GM19099 (cell line): Measurements from ENCODE around the gene HOXD12.

ENCODE experiments used
- POLR2A ChIP-seq: IDR thresholded peaks from 3 replicates; pipeline ENCODE4 v1.6.1; 2011; ENCODE audit warnings: low read depth; ENCODE audit not compliant: insufficient read length; ENCODE audit errors: extremely low read depth

Gene HOXD12

DNA sequence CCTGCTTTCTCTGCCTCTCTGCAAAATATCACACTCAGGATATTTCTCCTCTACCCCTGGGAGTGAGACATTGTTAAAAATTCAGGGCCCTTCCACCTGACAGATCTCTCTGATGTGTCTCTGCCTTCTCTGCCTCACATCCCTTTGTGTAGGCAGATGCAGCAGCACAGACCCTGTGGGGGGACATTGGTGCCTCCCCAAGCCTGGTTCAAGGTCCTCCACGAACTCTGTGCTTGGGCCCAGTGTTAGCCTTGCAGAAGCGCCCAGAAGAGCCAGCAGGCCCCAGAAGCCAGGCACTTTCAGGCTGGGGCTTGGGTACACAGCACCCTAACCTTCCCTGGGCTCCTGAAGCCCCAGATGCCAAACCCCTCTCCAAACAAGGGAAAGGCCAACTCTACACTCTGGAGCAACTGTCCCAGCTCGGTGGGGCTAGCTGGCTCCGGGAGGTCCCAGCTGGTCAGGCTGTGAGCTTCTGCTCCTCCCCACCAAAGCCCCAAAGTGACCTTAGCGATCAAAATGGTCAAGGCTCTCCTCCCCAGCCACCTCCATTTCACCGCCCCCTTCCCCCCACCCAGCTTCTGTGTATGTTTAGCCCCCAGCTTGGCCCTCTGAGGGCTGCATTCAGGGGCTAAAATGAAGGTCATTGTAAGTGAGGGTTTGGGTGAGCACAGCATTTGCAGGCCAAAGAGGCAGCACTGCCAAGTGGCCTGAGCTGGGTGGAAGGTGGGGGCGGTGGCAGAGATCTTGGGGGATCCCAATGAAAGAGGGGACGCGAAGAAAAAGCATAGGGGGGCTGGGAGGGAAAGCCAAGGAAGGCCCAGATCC, 25.6 kb downstream of the HOXD12 start:
- TF ChIP-seq POLR2A = no peak

DNA sequence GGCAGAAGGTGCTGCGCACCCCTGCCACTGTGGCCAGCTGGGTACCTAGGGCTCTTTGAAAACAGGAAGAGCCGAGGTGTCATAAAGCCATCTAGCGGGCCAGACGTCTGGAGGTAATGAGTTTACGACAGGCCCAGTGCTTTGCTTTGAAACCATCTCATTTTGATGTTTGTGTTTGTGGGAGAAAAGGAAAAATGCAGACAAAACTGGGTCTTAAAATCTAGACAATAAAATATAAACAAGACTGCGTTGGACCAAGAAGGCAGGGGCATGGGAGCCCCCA, 26.1 kb downstream of the HOXD12 start:
- no peak for TF ChIP-seq POLR2A

DNA sequence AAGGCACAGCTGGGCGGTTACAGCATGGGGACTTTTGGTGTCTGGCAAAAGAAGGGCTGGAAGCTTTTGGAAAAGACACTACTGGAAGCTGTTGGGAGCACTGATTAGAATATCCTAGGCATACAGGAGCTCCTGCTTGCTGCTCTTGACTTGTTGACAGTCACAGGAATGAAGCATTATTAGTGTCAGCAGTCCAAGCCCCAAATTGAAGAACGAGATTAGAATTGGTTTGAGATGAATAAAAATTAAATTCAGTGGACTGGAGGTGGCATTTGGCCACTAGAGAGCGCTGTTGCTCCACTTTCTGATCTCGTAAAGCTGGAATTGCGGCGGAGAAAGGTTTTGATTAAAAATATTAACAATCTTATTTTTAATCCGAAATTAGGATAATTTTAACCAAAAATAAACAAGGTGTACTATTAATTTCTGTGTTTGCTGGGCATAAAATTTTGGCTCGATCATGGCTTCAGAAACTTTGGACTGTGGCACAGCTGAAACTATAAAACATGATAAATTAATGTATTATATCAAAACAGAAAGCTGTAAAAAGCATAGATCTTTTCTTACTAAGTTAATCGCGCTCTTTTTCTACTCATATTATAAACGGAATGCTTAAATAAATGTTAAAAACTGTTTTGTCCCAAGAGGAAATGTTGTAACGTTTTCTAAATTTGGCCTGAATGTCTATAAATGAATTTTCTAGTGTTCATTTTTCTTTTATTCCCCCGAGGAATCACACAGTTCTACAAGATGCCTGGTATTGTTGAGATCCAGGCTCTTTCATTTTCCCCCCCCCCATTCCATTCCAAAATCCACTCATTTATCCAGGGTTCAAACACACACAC, 27.6 kb downstream of the HOXD12 start:
- no peak for TF ChIP-seq POLR2A

DNA sequence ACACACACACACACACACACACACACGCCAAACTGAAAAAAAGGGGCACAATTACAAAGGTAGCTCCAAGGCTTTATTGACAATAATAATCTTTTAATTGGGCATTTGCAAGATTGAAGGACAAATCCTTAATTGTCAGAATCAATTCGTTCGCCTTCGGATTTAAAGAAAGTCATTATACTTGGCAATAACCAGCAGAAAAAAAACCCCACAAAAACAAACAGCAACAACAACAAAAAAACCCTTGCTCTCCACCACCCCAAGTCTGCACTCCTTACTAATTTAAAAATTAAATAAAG, 28.1 kb downstream of the HOXD12 start:
- no peak for TF ChIP-seq POLR2A

DNA sequence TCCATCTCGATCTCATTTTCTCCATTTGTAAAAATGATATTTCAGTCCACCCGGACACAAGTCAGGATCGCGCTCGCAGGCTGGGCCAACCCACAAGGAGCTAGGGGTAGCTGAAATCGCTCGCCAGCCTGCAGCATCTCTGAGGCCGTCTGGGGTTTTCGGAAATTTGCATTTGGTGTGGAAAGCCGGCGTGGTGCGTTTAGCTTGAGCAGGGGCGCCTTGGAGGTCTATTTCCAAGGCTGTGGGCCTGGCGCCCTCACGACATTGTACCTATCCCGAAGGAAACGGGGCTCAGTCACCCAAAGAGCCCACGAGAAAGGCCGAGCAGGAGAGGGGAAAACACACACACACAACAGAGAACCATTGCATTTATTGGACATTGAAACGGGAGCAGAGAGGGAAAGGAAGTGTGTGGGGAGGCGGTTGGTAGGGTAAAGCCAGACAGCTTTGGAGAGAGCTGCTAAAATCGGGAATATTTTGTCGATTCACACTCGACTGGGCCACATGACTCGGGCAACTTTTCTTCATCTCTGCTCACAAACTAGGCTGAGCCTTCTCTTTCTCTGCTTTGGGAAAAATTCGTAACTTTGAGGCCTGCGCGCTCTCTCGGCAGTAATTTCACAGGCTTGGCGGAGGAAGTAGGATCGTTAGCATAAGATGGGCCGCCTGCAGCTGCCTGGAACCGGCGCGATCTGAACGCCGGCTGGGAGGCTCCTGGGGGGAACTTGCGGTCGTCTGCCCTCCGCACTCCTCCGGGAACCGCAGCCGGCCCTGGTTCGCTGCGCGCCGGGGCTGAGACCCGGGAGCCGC, 28.8 kb downstream of the HOXD12 start:
- TF ChIP-seq POLR2A = no peak

DNA sequence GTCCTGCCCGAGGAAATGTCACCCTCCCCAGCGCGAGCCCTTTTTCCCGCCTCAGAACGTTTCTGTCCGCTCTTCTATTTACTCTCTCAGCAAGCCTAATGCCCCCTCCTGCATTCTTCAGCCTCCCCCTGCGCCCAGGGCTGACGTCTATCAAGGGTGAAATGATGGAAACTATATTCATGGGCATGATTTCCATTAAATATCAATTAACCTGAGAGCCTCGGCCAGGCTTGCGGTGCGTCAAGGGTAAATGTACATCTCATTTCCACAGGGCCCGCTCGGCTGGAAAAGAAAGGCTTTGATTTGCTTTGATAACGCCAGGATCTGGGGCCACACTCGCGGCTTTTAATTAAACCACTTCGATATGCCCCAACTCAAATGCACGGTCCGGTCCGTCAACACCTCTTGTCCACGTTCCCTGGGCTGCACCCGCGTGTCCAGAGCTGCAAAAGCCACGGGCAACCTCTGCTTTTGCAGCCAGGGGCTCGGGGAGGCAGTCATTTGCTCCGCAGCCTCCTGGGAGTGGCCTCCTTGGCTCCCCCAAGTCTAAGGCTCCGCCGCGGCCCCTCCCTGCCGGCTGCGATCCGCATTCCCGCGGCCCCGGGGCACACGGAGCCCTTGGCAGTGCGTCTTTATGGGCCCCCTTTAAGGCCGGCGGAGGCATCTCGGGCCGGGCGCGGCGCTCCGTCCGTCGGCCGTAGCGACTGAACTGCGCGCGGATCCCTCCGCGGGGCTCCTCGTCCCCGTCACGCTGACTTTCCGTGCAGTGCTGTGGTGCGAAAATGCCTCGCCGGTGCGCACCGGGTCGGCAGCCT, 29.6 kb downstream of the HOXD12 start, which contains the start of gene HOXD8:
TSS of gene HOXD8 (plus strand) at position 724 of the 815 bp plus-strand sequence. CDS start 662 bp downstream, outside the sequence.
- no peak for TF ChIP-seq POLR2A

DNA sequence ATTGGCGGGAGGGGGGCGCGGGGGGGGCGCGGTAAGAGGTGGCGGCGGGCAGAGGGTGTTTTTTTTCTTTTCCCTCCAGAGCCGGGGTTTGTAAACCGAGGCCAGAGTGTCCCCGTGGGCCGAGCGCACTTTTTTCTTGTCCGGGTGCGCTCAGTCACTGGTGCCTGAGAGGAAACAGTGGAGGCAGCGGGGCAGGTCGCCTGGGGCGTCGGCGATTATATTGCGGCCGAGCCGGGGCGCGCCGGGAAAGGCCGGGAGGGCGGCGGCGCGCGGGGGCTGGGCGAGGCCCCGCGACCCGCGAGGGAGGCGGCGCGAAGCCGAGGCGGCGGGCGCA, 30.2 kb downstream of the HOXD12 start:
- TF ChIP-seq POLR2A = no peak

DNA sequence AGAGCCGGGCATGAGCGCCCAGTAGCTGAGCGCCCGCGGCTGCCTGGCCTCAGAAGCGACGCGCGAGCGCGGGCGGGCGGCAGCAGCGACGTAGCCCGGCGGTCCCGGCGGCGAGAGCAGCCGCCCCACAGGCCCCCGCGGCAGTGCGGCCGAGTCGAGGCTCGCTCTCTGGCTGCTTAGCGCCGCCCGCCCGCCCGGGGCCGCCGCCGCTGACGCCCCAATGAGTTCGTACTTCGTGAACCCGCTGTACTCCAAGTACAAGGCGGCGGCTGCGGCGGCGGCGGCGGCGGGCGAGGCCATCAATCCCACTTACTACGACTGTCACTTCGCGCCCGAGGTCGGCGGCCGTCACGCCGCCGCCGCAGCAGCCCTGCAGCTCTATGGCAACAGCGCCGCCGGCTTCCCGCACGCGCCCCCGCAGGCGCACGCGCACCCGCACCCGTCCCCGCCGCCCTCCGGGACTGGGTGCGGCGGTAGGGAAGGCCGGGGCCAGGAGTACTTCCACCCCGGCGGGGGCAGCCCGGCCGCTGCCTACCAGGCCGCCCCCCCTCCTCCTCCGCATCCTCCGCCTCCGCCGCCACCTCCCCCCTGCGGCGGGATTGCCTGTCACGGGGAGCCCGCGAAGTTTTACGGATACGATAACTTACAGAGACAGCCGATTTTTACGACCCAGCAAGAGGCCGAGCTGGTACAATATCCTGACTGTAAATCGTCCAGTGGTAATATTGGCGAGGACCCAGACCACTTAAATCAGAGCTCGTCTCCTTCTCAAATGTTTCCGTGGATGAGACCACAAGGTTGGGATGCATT, 30.8 kb downstream of the HOXD12 start:
- no peak for TF ChIP-seq POLR2A

DNA sequence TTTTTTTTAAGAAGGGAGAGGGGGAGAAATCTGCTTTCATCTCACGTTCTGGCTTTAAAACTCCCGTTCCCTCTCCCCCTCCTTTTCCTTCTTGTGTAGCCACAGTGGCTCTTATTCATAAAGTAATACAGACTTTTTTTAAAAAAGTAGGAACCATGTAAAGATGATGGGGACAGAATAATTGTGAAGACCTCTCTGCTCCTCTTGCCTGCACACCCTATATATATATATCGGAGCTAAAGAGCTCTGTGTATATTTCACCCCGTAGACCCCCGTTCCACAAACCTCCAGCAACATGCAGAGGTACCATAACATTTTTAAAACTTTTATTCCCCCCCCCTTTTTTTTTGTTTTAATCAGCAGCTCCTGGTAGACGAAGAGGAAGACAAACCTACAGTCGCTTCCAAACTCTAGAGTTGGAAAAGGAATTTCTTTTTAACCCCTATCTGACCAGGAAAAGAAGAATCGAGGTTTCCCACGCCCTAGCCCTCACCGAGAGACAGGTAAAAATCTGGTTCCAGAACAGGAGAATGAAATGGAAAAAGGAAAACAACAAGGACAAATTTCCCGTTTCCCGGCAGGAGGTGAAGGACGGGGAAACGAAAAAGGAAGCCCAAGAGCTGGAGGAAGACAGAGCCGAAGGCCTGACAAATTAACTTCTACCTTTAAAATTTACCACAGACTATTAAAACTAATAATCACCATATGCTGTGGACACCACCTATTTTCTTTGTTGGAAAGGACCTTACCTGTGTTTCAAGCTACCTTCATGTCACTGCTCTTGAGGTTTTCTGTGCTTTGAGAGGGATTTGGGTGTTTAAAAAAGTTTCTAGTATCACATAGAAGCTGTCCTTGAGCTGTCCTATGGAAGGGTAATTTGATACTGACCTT, 31.6 kb downstream of the HOXD12 start:
- TF ChIP-seq POLR2A = no peak

DNA sequence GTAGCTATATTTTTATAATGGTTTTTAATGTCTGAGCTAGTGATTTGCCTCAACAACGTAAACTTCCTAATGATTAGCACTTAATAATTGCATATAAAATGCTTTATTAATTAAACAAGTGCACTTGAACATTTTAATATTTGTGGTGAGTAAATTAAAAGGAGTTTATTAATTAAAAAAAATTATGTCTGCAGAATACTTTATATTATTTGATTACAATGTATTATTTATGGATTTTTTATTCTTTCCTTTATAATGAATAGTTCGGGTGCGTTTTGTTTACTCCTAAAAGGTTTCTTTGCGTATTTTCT, 32.2 kb downstream of the HOXD12 start:
- TF ChIP-seq POLR2A = no peak

DNA sequence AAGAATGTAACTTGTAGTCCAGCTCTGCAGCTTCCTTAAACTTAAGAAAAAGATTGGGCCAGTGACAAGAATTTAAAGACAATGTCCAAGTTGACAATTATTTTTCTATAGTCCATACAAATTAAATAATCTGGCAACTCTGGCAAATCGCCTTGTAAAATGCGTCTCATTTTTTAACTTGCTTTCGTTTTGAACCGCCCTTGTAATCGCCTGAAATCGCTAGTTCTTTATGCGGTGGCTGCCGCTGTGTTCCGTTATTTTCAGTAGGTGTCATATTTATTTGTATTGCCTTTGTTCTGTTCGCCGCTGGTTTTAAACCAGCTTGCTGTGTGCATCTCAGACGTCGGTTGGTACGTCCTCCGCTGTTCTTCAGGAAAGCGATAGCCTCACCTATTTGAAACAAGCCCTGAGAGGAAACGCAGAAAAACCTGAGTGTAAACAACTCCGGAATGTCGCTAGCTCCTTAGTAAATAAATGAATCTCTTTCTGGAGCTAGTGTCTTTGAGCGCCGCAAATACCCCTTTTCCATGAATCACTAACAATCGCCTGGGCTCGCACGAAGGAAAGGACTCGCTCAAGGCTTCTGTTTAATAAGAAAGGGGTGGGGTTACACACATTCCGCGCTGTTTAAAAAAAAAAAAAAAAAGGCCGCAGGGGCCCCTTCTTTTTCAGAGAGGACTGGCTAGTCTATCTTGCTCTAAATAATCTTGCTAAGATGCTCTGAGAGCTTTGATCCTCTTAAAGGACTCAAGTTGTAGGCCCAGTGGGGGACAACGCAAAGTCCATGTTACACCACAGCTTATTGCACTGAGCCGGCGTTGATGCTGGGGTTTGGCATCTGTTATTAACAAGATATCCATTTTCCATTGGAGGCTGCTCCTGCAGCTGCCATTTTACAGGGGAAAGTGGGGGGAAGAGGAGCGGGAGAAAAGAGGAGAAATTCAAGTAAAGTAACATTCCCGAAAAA, 32.9 kb downstream of the HOXD12 start:
- no peak for TF ChIP-seq POLR2A

DNA sequence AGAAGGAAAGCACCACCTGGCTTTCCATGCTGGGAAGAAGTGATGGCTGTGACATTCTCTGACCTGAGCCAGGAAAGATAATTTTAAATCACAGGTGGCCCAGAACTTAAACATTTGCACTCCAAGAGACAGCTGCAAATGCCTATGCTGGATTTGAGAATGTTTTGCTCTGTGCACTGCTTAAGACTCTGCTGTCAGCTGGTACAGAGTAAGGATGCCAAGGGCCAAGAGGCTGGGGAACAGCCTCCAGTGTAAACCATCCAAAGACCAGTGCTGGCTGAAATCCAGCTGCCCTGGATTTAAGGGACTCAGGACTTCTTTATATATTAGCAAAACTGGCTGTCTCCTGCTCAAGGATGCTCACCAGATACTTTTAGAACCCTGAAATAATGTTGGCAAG, 33.8 kb downstream of the HOXD12 start:
- TF ChIP-seq POLR2A = no peak
